Measurements from ENCODE around the gene ZNF341. TPM values are rescaled to one million over a fixed set of nuclear protein-coding genes. Genes with fewer than 3 reads are reported as not detected.

The ZNF341 gene
- total and polyA plus RNA-seq, 9 of the 15 experiments (the other 6 are each of a cell fraction or from before 2014, with no cell fraction given), result 0.08 to 2.6 (median 1.0) TPM

GRCh38 chr20:33810885-33811775 is 79.3 kb downstream of the ZNF341 start, which contains the start of gene CHMP4B (continued):
- TF ChIP-seq ZNF449 (CRISPR knock-in tag; IDR thresholded peaks at IDR 0.05), result no peak; the same call in 1 of the 2 replicates
- no peak for TF ChIP-seq RFX7 (CRISPR knock-in tag; IDR thresholded peaks at IDR 0.05)
- no peak for TF ChIP-seq PCBP2 (IDR thresholded peaks at IDR 0.05; ENCODE audit: low read depth, low read length, poor library complexity, severe bottlenecking)
- TF ChIP-seq ATF1 (CRISPR knock-in tag; IDR thresholded peaks at IDR 0.05), result peak; percentile 83
- peak; percentile 100 for TF ChIP-seq ATF1 (tag; IDR thresholded peaks at IDR 0.05)
- TF ChIP-seq NELFE (IDR thresholded peaks at IDR 0.05; ENCODE audit: insufficient read depth, insufficient read length), result no peak
- TF ChIP-seq IRF1 (CRISPR knock-in tag; IDR thresholded peaks at IDR 0.05; ENCODE audit: borderline replicate concordance), result no peak
- TF ChIP-seq FOXA3 (CRISPR knock-in tag; conservative IDR thresholded peaks at IDR 0.05 in 1 of 2, IDR thresholded peaks at IDR 0.05 in 1 of 2), result no peak
- no peak for TF ChIP-seq ZBTB33 (CRISPR knock-in tag; IDR thresholded peaks at IDR 0.05)
- TF ChIP-seq FOXK1 (CRISPR knock-in tag; IDR thresholded peaks at IDR 0.05; ENCODE audit: borderline replicate concordance), result no peak
- TF ChIP-seq ZNF280B (CRISPR knock-in tag; IDR thresholded peaks at IDR 0.05), result no peak
- no peak for TF ChIP-seq RBM25 (IDR thresholded peaks at IDR 0.05; ENCODE audit: low read depth, low read length, severe bottlenecking)
- TF ChIP-seq ARID3B (CRISPR knock-in tag; IDR thresholded peaks at IDR 0.05; ENCODE audit: borderline replicate concordance), result no peak
- TF ChIP-seq ZFP36 (IDR thresholded peaks at IDR 0.05; ENCODE audit: low read depth, low read length, partially characterized antibody), result no peak
- TF ChIP-seq MNT (conservative IDR thresholded peaks at IDR 0.05), result peak; percentile 94 to 98
- no peak for TF ChIP-seq SMARCB1 (IDR thresholded peaks at IDR 0.05; ENCODE audit: insufficient read length, low read depth)
- no peak for TF ChIP-seq PHB (CRISPR knock-in tag; IDR thresholded peaks at IDR 0.05)

Measured in K562 (cell line).